K562 (cell line): ENCODE measurements around the gene ZBTB42. TPM values are rescaled to one million over a fixed set of nuclear protein-coding genes. Genes with fewer than 3 reads are reported as not detected.
A peak's percentile ranks its signal among the peaks of the same experiment; 100 is the strongest.

ENCODE experiments used
- ATAC-seq: fragments of 200-7000 bp; cut with Tn5 transposase; 3 replicates; pipeline ENCODE4 v1.9.1; 2020; ENCODE audit warnings: moderate library complexity
- BruUV-seq: library from RNA; stranded (reverse); fragments of 400-500 nt; replicated peaks from 2 replicates; lab custom pipeline; 2021; lab: Mats Ljungman, UMichigan
- CTCF ChIA-PET: fragments of 300-600 bp; formaldehyde crosslinking; extraction: SDS; loops from one replicate; lab custom pipeline; 2021; ENCODE audit warnings: low intra/inter-chr PET ratio; lab: Yijun Ruan, JAX
- POLR2A ChIA-PET: fragments of 300-600, 350-650 bp; sonication (Branson Sonifier 250); formaldehyde crosslinking; extraction: SDS; loops from one replicate; lab custom pipeline; 2021; ENCODE audit warnings: antibody characterized with exemption, inconsistent platforms; lab: Yijun Ruan, JAX
- DNase-seq, 4 experiments: peaks; one replicate each; pipeline versions ENCODE4 v3.0.0 to v3.0.0-alpha.2; 2011 to 2018; ENCODE audit warnings: low spot score in 3 of 4, mixed read lengths in 3 of 4; ENCODE audit errors: extremely low read depth in 1 of 4
- FAIRE-seq: peaks from 2 replicates; lab custom pipeline; 2011; peaks lifted over from hg19 to GRCh38; lab: Jason Lieb, UNC
- H2AFZ ChIP-seq: 2 replicates; pipeline ENCODE4 v1.6.0; 2011; ENCODE audit warnings: low read depth, low read length, control low read depth, inconsistent platforms
- H3K27ac ChIP-seq: fragments of 200-600 bp; 3 replicates; pipeline ENCODE4 v1.8.0; 2011; ENCODE audit warnings: low read depth, mild to moderate bottlenecking, control low read depth, inconsistent platforms, low read length, moderate library complexity, mixed read lengths; ENCODE audit errors: extremely low read depth
- H3K27me3 ChIP-seq, 2 experiments: fragments of 300-600 bp in 1 of 2; 2 replicates in 1 of 2; 3 replicates in 1 of 2; pipeline versions ENCODE4 v1.6.0 to v1.8.0; 2011; ENCODE audit warnings: inconsistent platforms in 2 of 2, low read length in 2 of 2, mild to moderate bottlenecking in 1 of 2, mixed read lengths in 1 of 2, moderate library complexity in 1 of 2; ENCODE audit not compliant: control insufficient read depth in 2 of 2, insufficient read depth in 2 of 2
- H3K36me3 ChIP-seq: fragments of 300-600 bp; 3 replicates; pipeline ENCODE4 v1.8.0; 2011; ENCODE audit warnings: mild to moderate bottlenecking, low read length, inconsistent platforms; ENCODE audit not compliant: control insufficient read depth, insufficient read depth
- H3K4me1 ChIP-seq, 2 experiments: fragments of 200-600 bp in 1 of 2; replicated peaks in 1 of 2; 2 replicates in 1 of 2; 3 replicates in 1 of 2; pipeline versions ENCODE4 v1.5.1 to v1.8.0; 2011; ENCODE audit warnings: inconsistent platforms in 2 of 2, low read length in 2 of 2, mild to moderate bottlenecking in 1 of 2, mixed read lengths in 1 of 2, moderate library complexity in 1 of 2; ENCODE audit not compliant: control insufficient read depth in 2 of 2, insufficient read depth in 2 of 2
- H3K4me2 ChIP-seq: 2 replicates; pipeline ENCODE4 v1.6.1; 2011; ENCODE audit warnings: low read length, control low read depth, inconsistent platforms, mixed read lengths; ENCODE audit not compliant: insufficient read depth
- H3K4me3 ChIP-seq: fragments of 200-600 bp; sonication (generic), shearing (Covaris generic); 2 replicates; pipeline ENCODE4 v1.5.1; 2016; ENCODE audit warnings: control low read depth, inconsistent platforms
- H3K79me2 ChIP-seq: fragments of 200-600 bp; 3 replicates; pipeline ENCODE4 v1.8.0; 2011; ENCODE audit warnings: low read length, inconsistent platforms; ENCODE audit not compliant: control insufficient read depth, insufficient read depth
- H3K9ac ChIP-seq, 2 experiments: 2 replicates each; pipeline versions ENCODE4 v1.6.0 to v1.6.1; 2011; ENCODE audit warnings: low read depth in 2 of 2, low read length in 2 of 2, control low read depth in 1 of 2, inconsistent platforms in 1 of 2, mild to moderate bottlenecking in 1 of 2, mixed read lengths in 1 of 2; ENCODE audit not compliant: insufficient read depth in 1 of 2
- H3K9me1 ChIP-seq: one replicate; pipeline ENCODE4 v1.6.0; 2011; ENCODE audit warnings: inconsistent platforms, mild to moderate bottlenecking, low read length, moderate library complexity; ENCODE audit not compliant: control insufficient read depth, insufficient read depth
- H3K9me3 ChIP-seq: replicated peaks from 2 replicates; pipeline ENCODE4 v1.5.1; 2011; ENCODE audit warnings: low read depth, low read length, inconsistent platforms; ENCODE audit not compliant: control insufficient read depth, insufficient read depth
- H4K20me1 ChIP-seq: replicated peaks from 2 replicates; pipeline ENCODE4 v1.6.1; 2011; ENCODE audit warnings: low read length, inconsistent platforms, mixed read lengths; ENCODE audit not compliant: control insufficient read depth, insufficient read depth
- BRD9 ChIP-seq: fragments of 450-650 bp; IDR thresholded peaks from 2 replicates; pipeline ENCODE4 v1.6.1; 2018; ENCODE audit warnings: low read depth; ENCODE audit not compliant: partially characterized antibody
- CBX5 ChIP-seq: IDR thresholded peaks from 2 replicates; pipeline ENCODE4 v1.6.1; 2014; ENCODE audit warnings: low read depth, borderline replicate concordance
- CTCF ChIP-seq, 3 experiments: IDR thresholded peaks in 2 of 3; conservative IDR thresholded peaks in 1 of 3; 2 replicates each; pipeline ENCODE4 v1.5.1; 2011 to 2012; ENCODE audit warnings: low read length in 3 of 3, mild to moderate bottlenecking in 3 of 3, control low read depth in 2 of 3, improper control_type of control experiment in 1 of 3, inconsistent platforms in 1 of 3, low read depth in 1 of 3, mixed read lengths in 1 of 3, moderate library complexity in 1 of 3; ENCODE audit not compliant: insufficient read depth in 2 of 3
- HDAC2 ChIP-seq: fragments of 450-650 bp; IDR thresholded peaks from 2 replicates; pipeline ENCODE4 v1.6.1; 2016; ENCODE audit warnings: mild to moderate bottlenecking
- HDGF ChIP-seq: fragments of 450-650 bp; IDR thresholded peaks from 2 replicates; pipeline ENCODE4 v1.6.1; 2016
- NFRKB ChIP-seq: fragments of 450-650 bp; IDR thresholded peaks from 2 replicates; pipeline ENCODE4 v1.6.1; 2016; ENCODE audit warnings: low read depth
- TAF7 ChIP-seq: fragments of 450-650 bp; IDR thresholded peaks from 2 replicates; pipeline ENCODE4 v1.6.1; 2016; ENCODE audit warnings: missing genetic modification characterization, missing compliant biosample characterization
- TOE1 ChIP-seq, 2 experiments: fragments of 450-650 bp in 1 of 2; sonication (generic) in 1 of 2; formaldehyde crosslinking in 1 of 2; IDR thresholded peaks; 2 replicates each; pipeline versions ENCODE4 v1.7.1 to v1.8.0; 2016 to 2022; ENCODE audit warnings: borderline replicate concordance in 2 of 2, mild to moderate bottlenecking in 2 of 2, antibody characterized with exemption in 1 of 2, inconsistent platforms in 1 of 2, low read depth in 1 of 2, missing genetic modification reagents in 1 of 2, moderate library complexity in 1 of 2
- YY1 ChIP-seq, 3 experiments: IDR thresholded peaks; 2 replicates each; pipeline ENCODE4 v1.6.1; 2011; ENCODE audit warnings: low read length in 2 of 3, mild to moderate bottlenecking in 2 of 3, moderate library complexity in 2 of 3, borderline replicate concordance in 1 of 3, control low read depth in 1 of 3, low read depth in 1 of 3; ENCODE audit not compliant: insufficient read depth in 3 of 3, insufficient replicate concordance in 2 of 3, control insufficient read depth in 1 of 3, insufficient read length in 1 of 3; ENCODE audit errors: extremely low read depth in 1 of 3
- ZBTB7A ChIP-seq: IDR thresholded peaks from 2 replicates; pipeline ENCODE4 v1.6.1; 2011; ENCODE audit warnings: low read depth, mild to moderate bottlenecking, low read length, moderate library complexity, borderline replicate concordance; ENCODE audit not compliant: control insufficient read depth
- WGBS: fragments of 100-300 bp; shearing (Covaris generic); methylation state at CpG from one replicate; pipeline ENCODE4 v1.1.6; 2016; ENCODE audit warnings: low coverage, mixed read lengths; ENCODE audit not compliant: insufficient coverage; ENCODE audit errors: missing lambda C conversion rate; 5-methylcytosine and 5-hydroxymethylcytosine counted together
- in situ Hi-C: fragments of 300-500 bp; cut with MboI; formaldehyde crosslinking; loops from 4 replicates; pipeline ENCODE4 v1.15.0; 2018; ENCODE audit warnings: inconsistent platforms, mixed read lengths
- intact Hi-C: fragments of 100-400 bp; cut with micrococcal nuclease; formaldehyde crosslinking; loops from 2 replicates; pipeline ENCODE4 v1.14.2; 2022
- polyA plus RNA-seq, 8 experiments: library from polyadenylated mRNA; depleted of rRNA in 4 of 8; stranded (reverse) in 5 of 8; unstranded in 3 of 8; fragments of >200 nt; fragmentation: Nextera tagmentation in 2 of 8; fragmentation: Illumina TruSeq in 1 of 8; extraction: Ambion mirVana in 2 of 8; extraction: Trizol in 1 of 8; gene quantifications; 2 replicates each; pipeline versions ENCODE4 v1.2.1 to v1.2.3, GENCODE V29; 2011 to 2014; ENCODE audit warnings: inconsistent platforms in 1 of 8, missing spikeins in 1 of 8
- total RNA-seq, 7 experiments: library from RNA; depleted of rRNA in 6 of 7; stranded (reverse); fragments of >200 nt in 6 of 7; fragmentation: Illumina TruSeq in 2 of 7; extraction: Trizol in 2 of 7; gene quantifications; 2 replicates each; pipeline versions ENCODE4 v1.2.1 to v1.2.3, GENCODE V29; 2011 to 2021; ENCODE audit warnings: low replicate concordance in 1 of 7
- TF ChIP-seq, protein P1 (sequence below), 2 experiments: IDR thresholded peaks in 1 of 2; conservative IDR thresholded peaks in 1 of 2; 2 replicates each; pipeline ENCODE4 v1.6.1; 2016; ENCODE audit warnings: low read depth in 2 of 2, mild to moderate bottlenecking in 1 of 2, missing compliant biosample characterization in 1 of 2, missing genetic modification characterization in 1 of 2, moderate library complexity in 1 of 2
- TF ChIP-seq, protein P2 (sequence below): fragments of 200-800 bp; sonication (Bioruptor generic); IDR thresholded peaks from 2 replicates; pipeline ENCODE4 v1.6.1; 2017; ENCODE audit warnings: missing genetic modification characterization, missing compliant biosample characterization

The ZBTB42 gene
- total and polyA plus RNA-seq, 9 of the 15 experiments (the other 6 are each of a cell fraction or from before 2014, with no cell fraction given): 0.03 to 8.5 (median 2.4) TPM

- H3K4me2 ChIP-seq: peak overlapping the region; percentile 84
- no peaks in the 10 kb centered on the region for H3K9me1 ChIP-seq
- intact Hi-C loops (loop anchor here (2.0 kb wide), 1 partner anchor 31 kb away; no protein-coding TSS in a partner anchor), in situ Hi-C loops (no loop called here)
- H2AFZ ChIP-seq: peak overlapping the region; percentile 86
- H3K79me2 ChIP-seq: peaks cover 30% of the 10 kb centered on the region
- ChIA-PET POLR2A (interaction anchor here (0.7 kb wide), 1 partner anchor 33 kb away, joined by 3 read pairs; no protein-coding TSS in a partner anchor), CTCF (interaction anchor here (1.0 kb wide), 1 partner anchor 27 kb away, joined by 3 read pairs; no protein-coding TSS in a partner anchor)
- no peaks in the 10 kb centered on the region for H4K20me1 ChIP-seq
- BruUV-seq: no TSS peak
- peaks cover 53 to 92% of the 10 kb centered on the region in 2 experiments for H3K4me1 ChIP-seq
- no peaks in the 10 kb centered on the region for H3K27me3 ChIP-seq
- peak; percentile 82 for FAIRE-seq
- peak overlapping the region; percentile 80 to 93 for H3K9ac ChIP-seq
- H3K4me3 ChIP-seq: peak overlapping the region; percentile 49
- 17% methylated on average over 17 of the region's 21 CpGs for WGBS
- H3K36me3 ChIP-seq: peaks cover 6% of the 10 kb centered on the region; the same call in 1 of the 3 replicates
- H3K9me3 ChIP-seq: no peaks in the 10 kb centered on the region
- peak; percentile 5 for ATAC-seq
- H3K27ac ChIP-seq: peak overlapping the region; percentile 84
- peak in 2 of 4 experiments; percentile 38 to 55 for DNase-seq
- TF ChIP-seq, protein P1, sequence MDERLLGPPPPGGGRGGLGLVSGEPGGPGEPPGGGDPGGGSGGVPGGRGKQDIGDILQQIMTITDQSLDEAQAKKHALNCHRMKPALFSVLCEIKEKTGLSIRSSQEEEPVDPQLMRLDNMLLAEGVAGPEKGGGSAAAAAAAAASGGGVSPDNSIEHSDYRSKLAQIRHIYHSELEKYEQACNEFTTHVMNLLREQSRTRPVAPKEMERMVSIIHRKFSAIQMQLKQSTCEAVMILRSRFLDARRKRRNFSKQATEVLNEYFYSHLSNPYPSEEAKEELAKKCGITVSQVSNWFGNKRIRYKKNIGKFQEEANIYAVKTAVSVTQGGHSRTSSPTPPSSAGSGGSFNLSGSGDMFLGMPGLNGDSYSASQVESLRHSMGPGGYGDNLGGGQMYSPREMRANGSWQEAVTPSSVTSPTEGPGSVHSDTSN (CRISPR knock-in tag; IDR thresholded peaks at IDR 0.05; ENCODE audit: low read depth): no peak
- TF ChIP-seq, protein P1 (tag; conservative IDR thresholded peaks at IDR 0.05; ENCODE audit: low read depth): no peak
- TF ChIP-seq ZBTB7A (peak; percentile 6; the same call in 1 of the 2 replicates), NFRKB (0 out of 2 replicates have a peak, but pooled peaks have one; percentile 33), HDGF (0 out of 2 replicates have a peak, but pooled peaks have one; percentile 22), CBX5 (no peak), CTCF (IDR thresholded peaks at IDR 0.05 in 2 of 3, conservative IDR thresholded peaks at IDR 0.05 in 1 of 3; ENCODE audit: insufficient read depth in 2 of 3, low read depth in 1 of 3, low read length in 3 of 3) (peak; percentile 17 to 38 (median 37); a peak in 2 of 6 replicates), HDAC2 (0 out of 2 replicates have a peak, but pooled peaks have one; percentile 13), BRD9 (peak; percentile 45), YY1 (IDR thresholded peaks at IDR 0.05; ENCODE audit: borderline replicate concordance in 1 of 3, control insufficient read depth in 1 of 3, extremely low read depth in 1 of 3, insufficient read depth in 3 of 3, insufficient read length in 1 of 3, insufficient replicate concordance in 2 of 3, low read depth in 1 of 3, low read length in 2 of 3) (peak in 1 of 3 experiments; percentile 11), TAF7 (tag) (no peak), TOE1 (IDR thresholded peaks at IDR 0.05; ENCODE audit: borderline replicate concordance) (0 out of 2 replicates have a peak, but pooled peaks have one; percentile 34), TOE1 (CRISPR knock-in tag; IDR thresholded peaks at IDR 0.05; ENCODE audit: borderline replicate concordance, low read depth) (no peak)
- TF ChIP-seq, protein P2, sequence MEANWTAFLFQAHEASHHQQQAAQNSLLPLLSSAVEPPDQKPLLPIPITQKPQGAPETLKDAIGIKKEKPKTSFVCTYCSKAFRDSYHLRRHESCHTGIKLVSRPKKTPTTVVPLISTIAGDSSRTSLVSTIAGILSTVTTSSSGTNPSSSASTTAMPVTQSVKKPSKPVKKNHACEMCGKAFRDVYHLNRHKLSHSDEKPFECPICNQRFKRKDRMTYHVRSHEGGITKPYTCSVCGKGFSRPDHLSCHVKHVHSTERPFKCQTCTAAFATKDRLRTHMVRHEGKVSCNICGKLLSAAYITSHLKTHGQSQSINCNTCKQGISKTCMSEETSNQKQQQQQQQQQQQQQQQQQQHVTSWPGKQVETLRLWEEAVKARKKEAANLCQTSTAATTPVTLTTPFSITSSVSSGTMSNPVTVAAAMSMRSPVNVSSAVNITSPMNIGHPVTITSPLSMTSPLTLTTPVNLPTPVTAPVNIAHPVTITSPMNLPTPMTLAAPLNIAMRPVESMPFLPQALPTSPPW: no peak
Observed at GRCh38 chr14:104799244-104800014, 1.5 kb upstream of the ZBTB42 start.
